ENCODE measurements around the gene KY.

DNA sequence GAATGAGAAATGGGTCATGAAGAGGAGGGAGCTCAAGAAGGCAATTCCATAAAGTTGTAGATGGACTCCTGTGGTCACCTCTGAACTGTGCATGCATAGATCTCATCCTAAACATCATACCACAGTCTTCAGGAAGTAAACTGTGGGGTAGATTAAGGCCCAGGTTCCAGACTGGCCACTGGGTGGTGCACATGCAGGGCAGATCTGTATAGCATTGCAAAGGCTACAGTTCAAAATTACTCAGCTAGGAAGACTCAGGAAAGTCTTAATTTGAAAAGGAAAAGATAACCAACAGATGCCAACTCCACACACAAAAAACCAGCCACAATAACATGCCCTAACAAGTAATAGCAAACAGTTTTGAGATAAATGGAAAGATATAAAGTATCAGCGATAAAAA lies 20.3 kb downstream of the KY start:
- TF ChIP-seq, protein P1, sequence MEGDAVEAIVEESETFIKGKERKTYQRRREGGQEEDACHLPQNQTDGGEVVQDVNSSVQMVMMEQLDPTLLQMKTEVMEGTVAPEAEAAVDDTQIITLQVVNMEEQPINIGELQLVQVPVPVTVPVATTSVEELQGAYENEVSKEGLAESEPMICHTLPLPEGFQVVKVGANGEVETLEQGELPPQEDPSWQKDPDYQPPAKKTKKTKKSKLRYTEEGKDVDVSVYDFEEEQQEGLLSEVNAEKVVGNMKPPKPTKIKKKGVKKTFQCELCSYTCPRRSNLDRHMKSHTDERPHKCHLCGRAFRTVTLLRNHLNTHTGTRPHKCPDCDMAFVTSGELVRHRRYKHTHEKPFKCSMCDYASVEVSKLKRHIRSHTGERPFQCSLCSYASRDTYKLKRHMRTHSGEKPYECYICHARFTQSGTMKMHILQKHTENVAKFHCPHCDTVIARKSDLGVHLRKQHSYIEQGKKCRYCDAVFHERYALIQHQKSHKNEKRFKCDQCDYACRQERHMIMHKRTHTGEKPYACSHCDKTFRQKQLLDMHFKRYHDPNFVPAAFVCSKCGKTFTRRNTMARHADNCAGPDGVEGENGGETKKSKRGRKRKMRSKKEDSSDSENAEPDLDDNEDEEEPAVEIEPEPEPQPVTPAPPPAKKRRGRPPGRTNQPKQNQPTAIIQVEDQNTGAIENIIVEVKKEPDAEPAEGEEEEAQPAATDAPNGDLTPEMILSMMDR (IDR thresholded peaks at IDR 0.05), result no peak
- no peak for TF ChIP-seq POLR2A (IDR thresholded peaks at IDR 0.05)
